Right lobe of liver (tissue), 6 donors: Measurements from ENCODE around the gene ANKRD18B. TPM values are rescaled to one million over a fixed set of nuclear protein-coding genes. Genes with fewer than 3 reads are reported as not detected.
"Not testable (repeated sequence)": the region's sequence is repeated elsewhere in the genome, so short reads cannot be mapped to it uniquely, and the experiment has no call there.

Source experiments
- ATAC-seq, 4 donors: fragments of 200-7000 bp; cut with Tn5 transposase; one replicate each; pipeline ENCODE4 v1.9.1; 2020; ENCODE audit warnings: mild to moderate bottlenecking in 4 of 4, moderate library complexity in 4 of 4
- DNase-seq, 3 donors: peaks; one replicate each; pipeline ENCODE4 v3.0.0-alpha.2; 2020
- H3K27ac ChIP-seq, 3 donors: fragments of 200-600 bp; one replicate each; pipeline ENCODE4 v1.8.0; 2022
- H3K27me3 ChIP-seq, 2 donors: fragments of 200-600 bp; one replicate each; pipeline ENCODE4 v1.8.0; 2022
- H3K36me3 ChIP-seq, 4 donors: fragments of 200-600 bp; sonication (generic) in 1 of 4; one replicate each; pipeline versions ENCODE4 v1.5.1 to v1.8.0; 2017 to 2022; ENCODE audit warnings: control low read depth in 1 of 4
- H3K4me1 ChIP-seq, 4 donors: fragments of 200-600 bp; sonication (generic) in 1 of 4; one replicate each; pipeline versions ENCODE4 v1.5.1 to v1.8.0; 2017 to 2022; ENCODE audit warnings: control low read depth in 1 of 4
- H3K4me3 ChIP-seq, 3 donors: fragments of 200-600 bp; one replicate each; pipeline ENCODE4 v1.8.0; 2022
- H3K9me3 ChIP-seq, 4 donors: fragments of 200-600 bp; sonication (generic) in 1 of 4; one replicate each; pipeline versions ENCODE4 v1.5.1 to v1.8.0; 2017 to 2022; ENCODE audit warnings: control low read depth in 1 of 4
- POLR2A ChIP-seq: fragments of 450-650 bp; IDR thresholded peaks from one replicate; pipeline ENCODE4 v1.6.1; 2017; ENCODE audit warnings: antibody characterized with exemption, mild to moderate bottlenecking
- WGBS: methylation state at CpG from one replicate; pipeline ENCODE4 v1.1.6; 2018; ENCODE audit warnings: low coverage, low lambda C conversion rate; ENCODE audit not compliant: insufficient coverage; ENCODE audit errors: missing lambda C conversion rate; 5-methylcytosine and 5-hydroxymethylcytosine counted together
- intact Hi-C, 2 donors: fragments of 100-400 bp; cut with DNase I; formaldehyde crosslinking; loops; one replicate each; pipeline versions ENCODE4 v1.11.2 to v1.14.1; 2022
- total RNA-seq, 6 experiments: library from RNA; depleted of rRNA in 2 of 6; stranded (reverse); fragments of >200 nt in 2 of 6; fragmentation: NEBNext Ultra II Directional in 3 of 6; extraction: Animal tissue kit (Norgen Biotek cat#: 25700) in 3 of 6; gene quantifications; one replicate each; pipeline versions ENCODE4 v1.1.0 to v1.2.4, GENCODE V29; 2016 to 2023
- TF ChIP-seq, protein P1 (sequence below), 4 donors: fragments of 200-600 bp in 3 of 4; fragments of 450-650 bp in 1 of 4; IDR thresholded peaks; one replicate each; pipeline versions ENCODE4 v1.5.1 to v1.8.0; 2016 to 2022; ENCODE audit warnings: antibody characterized with exemption in 4 of 4, mild to moderate bottlenecking in 2 of 4
- donor health status: DM: no; HTN: yes; CAD: no.
- donor health status: DM: no; HTN: no; CAD: no.
- donor health status: DM: no; HTN: no; CAD: no.
- donor health status: DM: no; HTN: yes; CAD: no.
- donor health status: DM: no; HTN: yes; CAD: no.

The ANKRD18B gene
- total RNA-seq, 6 experiments from 2014 or later = 0.06 to 1.3 (median 0.39) TPM; not detected in 3

DNA sequence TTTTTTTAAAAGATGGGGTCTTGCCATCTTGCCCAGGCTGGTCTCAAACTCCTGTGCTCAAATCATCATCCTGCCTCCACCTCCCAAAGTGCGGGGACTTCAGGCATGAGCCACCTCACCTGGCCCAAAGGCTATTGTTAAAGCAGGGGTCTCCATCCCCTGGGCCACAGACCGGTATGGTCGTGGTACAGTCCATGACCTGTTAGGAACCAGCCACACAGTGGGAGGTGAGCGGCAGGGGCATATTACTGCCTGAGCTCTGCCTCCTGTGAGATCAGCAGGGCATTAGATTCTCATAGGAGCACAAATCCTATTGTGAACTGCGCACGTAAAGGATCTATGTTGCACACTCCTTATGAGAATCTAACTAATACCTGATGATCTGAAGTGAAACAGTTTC lies 43.1 kb upstream of the ANKRD18B start:
- Histone ChIP-seq H3K4me1 (no peaks in the 10 kb centered on the region), H3K36me3 (no peaks in the 10 kb centered on the region), H3K9me3 (no peaks in the 10 kb centered on the region), H3K4me3 (no peak overlapping the region), H3K27me3 (no peaks in the 10 kb centered on the region), H3K27ac (no peak overlapping the region)
- no peak for ATAC-seq
- no peak for DNase-seq
- no peak for TF ChIP-seq POLR2A
- TF ChIP-seq, protein P1, sequence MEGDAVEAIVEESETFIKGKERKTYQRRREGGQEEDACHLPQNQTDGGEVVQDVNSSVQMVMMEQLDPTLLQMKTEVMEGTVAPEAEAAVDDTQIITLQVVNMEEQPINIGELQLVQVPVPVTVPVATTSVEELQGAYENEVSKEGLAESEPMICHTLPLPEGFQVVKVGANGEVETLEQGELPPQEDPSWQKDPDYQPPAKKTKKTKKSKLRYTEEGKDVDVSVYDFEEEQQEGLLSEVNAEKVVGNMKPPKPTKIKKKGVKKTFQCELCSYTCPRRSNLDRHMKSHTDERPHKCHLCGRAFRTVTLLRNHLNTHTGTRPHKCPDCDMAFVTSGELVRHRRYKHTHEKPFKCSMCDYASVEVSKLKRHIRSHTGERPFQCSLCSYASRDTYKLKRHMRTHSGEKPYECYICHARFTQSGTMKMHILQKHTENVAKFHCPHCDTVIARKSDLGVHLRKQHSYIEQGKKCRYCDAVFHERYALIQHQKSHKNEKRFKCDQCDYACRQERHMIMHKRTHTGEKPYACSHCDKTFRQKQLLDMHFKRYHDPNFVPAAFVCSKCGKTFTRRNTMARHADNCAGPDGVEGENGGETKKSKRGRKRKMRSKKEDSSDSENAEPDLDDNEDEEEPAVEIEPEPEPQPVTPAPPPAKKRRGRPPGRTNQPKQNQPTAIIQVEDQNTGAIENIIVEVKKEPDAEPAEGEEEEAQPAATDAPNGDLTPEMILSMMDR (IDR thresholded peaks at IDR 0.05) = no peak
- intact Hi-C loops = no loop called here
- 90% methylated on average over 3 of the region's 6 CpGs for WGBS

DNA sequence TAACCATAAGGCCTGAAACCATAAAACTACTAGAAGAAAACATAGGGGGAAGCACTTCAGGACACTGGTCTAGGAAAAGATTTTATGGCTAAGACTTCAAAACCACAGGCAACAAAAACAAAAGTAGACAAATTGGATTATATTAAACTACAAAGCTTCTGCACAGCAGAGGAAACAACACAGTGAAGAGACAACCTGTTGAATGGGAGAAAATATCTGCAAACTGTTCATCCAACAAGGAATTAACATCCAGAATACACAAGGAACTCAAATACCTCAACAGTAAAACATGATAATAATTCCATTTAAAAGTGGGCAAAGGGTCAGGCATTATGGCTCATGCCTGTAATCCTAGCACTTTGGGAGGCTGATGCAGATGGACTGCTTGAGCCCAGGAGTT lies 38.7 kb upstream of the ANKRD18B start:
- intact Hi-C loops, H3K36me3 ChIP-seq, DNase-seq, H3K27me3 ChIP-seq, H3K9me3 ChIP-seq, H3K27ac ChIP-seq, ATAC-seq, H3K4me3 ChIP-seq, H3K4me1 ChIP-seq: not testable (repeated sequence)

DNA sequence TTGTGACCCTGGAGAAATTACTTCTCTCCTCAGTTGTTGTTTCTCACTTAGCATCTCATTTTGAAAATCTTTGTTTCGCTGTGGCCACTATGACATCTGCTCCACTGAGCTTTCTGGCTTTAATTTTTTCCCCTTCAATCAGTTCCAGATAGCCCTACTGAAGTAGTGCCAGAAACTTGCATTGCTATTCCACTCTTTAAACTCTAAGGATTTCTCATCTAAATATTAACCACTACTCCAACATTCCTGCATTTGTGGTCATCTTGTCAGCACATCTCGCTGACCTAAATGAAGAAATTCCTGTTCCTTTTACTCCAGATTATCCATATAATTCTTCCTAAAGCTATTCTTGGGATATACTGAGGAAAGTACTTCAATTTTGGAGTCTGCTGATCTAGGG lies 35.0 kb upstream of the ANKRD18B start:
- H3K4me3 ChIP-seq = no peak overlapping the region
- ATAC-seq = no peak
- no peak for DNase-seq
- 68% methylated on average over 2 of the region's 2 CpGs for WGBS
- intact Hi-C loops = no loop called here
- no peak overlapping the region for H3K27ac ChIP-seq
- H3K27me3 ChIP-seq = no peaks in the 10 kb centered on the region
- no peaks in the 10 kb centered on the region for H3K9me3 ChIP-seq
- no peak for TF ChIP-seq POLR2A
- TF ChIP-seq, protein P1 (IDR thresholded peaks at IDR 0.05) = no peak
- no peaks in the 10 kb centered on the region for H3K36me3 ChIP-seq
- H3K4me1 ChIP-seq = no peaks in the 10 kb centered on the region

DNA sequence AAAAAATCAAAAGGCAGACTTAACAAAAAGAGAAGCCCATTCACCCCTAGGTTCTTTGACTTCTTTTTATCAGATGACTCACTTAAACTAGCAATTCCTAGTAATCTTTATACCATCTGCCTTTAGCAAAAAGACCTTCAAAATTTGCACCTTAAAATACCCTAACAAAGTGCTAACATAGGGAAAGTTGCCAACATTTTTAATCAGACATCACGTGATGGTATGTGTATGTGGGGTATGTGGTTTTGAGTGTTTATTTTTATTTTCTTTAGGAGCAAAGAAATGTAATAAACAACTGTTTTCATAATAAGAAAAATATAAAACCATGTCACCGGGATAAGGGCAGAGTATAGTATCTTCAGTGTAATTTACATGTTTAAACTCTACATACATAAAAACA lies 30.2 kb upstream of the ANKRD18B start:
- H3K9me3 ChIP-seq, H3K27me3 ChIP-seq, ATAC-seq, intact Hi-C loops, H3K4me1 ChIP-seq, H3K27ac ChIP-seq, H3K4me3 ChIP-seq, H3K36me3 ChIP-seq, DNase-seq: not testable (repeated sequence)
- WGBS = 42% methylated on average over 2 of the region's 2 CpGs

DNA sequence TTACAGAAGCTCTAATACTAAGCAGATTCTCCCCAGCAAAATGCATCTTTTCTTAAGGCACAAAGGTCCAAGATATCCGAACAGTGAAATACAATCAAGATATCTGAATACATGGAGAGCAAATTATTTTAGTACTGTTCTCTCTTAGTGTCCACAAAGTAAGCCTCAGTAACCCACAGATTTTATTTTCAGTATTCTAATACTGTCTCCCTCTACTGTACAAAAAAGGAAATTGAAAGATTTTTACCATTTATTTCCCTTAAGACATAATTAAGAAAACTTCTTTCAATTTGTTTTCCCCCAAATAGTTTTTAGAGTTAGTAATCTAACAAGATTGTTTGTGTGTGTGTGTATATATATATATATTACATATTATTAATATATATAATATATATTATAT lies 25.7 kb upstream of the ANKRD18B start:
- H3K27me3 ChIP-seq = no peaks in the 10 kb centered on the region
- no peak overlapping the region for H3K4me3 ChIP-seq
- no peaks in the 10 kb centered on the region for H3K9me3 ChIP-seq
- 18% methylated on average over 1 of the region's 1 CpG for WGBS
- no peaks in the 10 kb centered on the region for H3K36me3 ChIP-seq
- DNase-seq (no peak), ATAC-seq (peak in 3 of 4 donors; percentile 31 to 35 (median 33))
- H3K4me1 ChIP-seq = no peaks in the 10 kb centered on the region
- intact Hi-C loops = no loop called here
- no peak overlapping the region for H3K27ac ChIP-seq
- TF ChIP-seq, protein P1 (IDR thresholded peaks at IDR 0.05) = peak in 2 of 4 donors; percentile 33 to 38
- no peak for TF ChIP-seq POLR2A
